KMS-11 (cell line): ENCODE measurements around the gene ATG101.
A peak's percentile ranks its signal among the peaks of the same experiment; 100 is the strongest.

ENCODE experiments used
- H2AFZ ChIP-seq: fragments of 200-600 bp; sonication (generic); 2 replicates; pipeline ENCODE4 v1.6.1; 2016; ENCODE audit warnings: antibody characterized with exemption, mixed run types, low read depth
- H3K27ac ChIP-seq: fragments of 200-600 bp; sonication (generic); 2 replicates; pipeline ENCODE4 v1.6.1; 2016; ENCODE audit warnings: mild to moderate bottlenecking, mixed run types
- H3K27me3 ChIP-seq: fragments of 200-600 bp; sonication (generic); 2 replicates; pipeline ENCODE4 v1.6.1; 2017; ENCODE audit warnings: mild to moderate bottlenecking, low read depth, mixed run types, moderate library complexity; ENCODE audit not compliant: insufficient read depth
- H3K36me3 ChIP-seq: fragments of 200-600 bp; sonication (generic); 2 replicates; pipeline ENCODE4 v1.6.1; 2017; ENCODE audit warnings: mild to moderate bottlenecking, mixed run types; ENCODE audit not compliant: insufficient read depth
- H3K4me1 ChIP-seq: fragments of 200-600 bp; sonication (generic); 2 replicates; pipeline ENCODE4 v1.6.1; 2016; ENCODE audit warnings: mild to moderate bottlenecking, low read depth, mixed run types; ENCODE audit not compliant: poor library complexity, severe bottlenecking
- H3K4me2 ChIP-seq: fragments of 200-600 bp; sonication (generic); 2 replicates; pipeline ENCODE4 v1.7.0; 2016; ENCODE audit warnings: mild to moderate bottlenecking, mixed run types
- H3K4me3 ChIP-seq: fragments of 200-600 bp; sonication (generic); IDR thresholded peaks from 2 replicates; pipeline ENCODE4 v1.6.1; 2017; ENCODE audit warnings: low read depth, low read length, mixed read lengths; ENCODE audit not compliant: insufficient read depth
- H3K79me2 ChIP-seq: fragments of 200-600 bp; sonication (generic); 2 replicates; pipeline ENCODE4 v1.6.1; 2016; ENCODE audit warnings: low read depth, mixed run types; ENCODE audit not compliant: insufficient read depth
- H3K9ac ChIP-seq: fragments of 200-600 bp; sonication (generic); 2 replicates; pipeline ENCODE4 v1.6.1; 2016; ENCODE audit warnings: mild to moderate bottlenecking, mixed run types
- H4K20me1 ChIP-seq: fragments of 200-600 bp; sonication (generic); 2 replicates; pipeline ENCODE4 v1.6.1; 2016; ENCODE audit warnings: mild to moderate bottlenecking, mixed run types; ENCODE audit not compliant: insufficient read depth
- CTCF ChIP-seq: fragments of 200-600 bp; sonication (generic); conservative IDR thresholded peaks from 2 replicates; pipeline ENCODE4 v1.6.1; 2017; ENCODE audit warnings: low read depth, mild to moderate bottlenecking, antibody characterized with exemption, low read length, moderate library complexity, mixed read lengths

ATG101 gene

GRCh38 chr12:52037248-52037861, 32.4 kb upstream of the ATG101 start:
- H3K36me3 ChIP-seq: no peaks in the 10 kb centered on the region
- H3K79me2 ChIP-seq: no peaks in the 10 kb centered on the region
- no peak for TF ChIP-seq CTCF
- no peaks in the 10 kb centered on the region for H3K27me3 ChIP-seq
- H3K4me3 ChIP-seq: no peak overlapping the region
- H3K27ac ChIP-seq: peak overlapping the region; percentile 34; the same call in 1 of the 2 replicates
- H3K4me2 ChIP-seq: peak overlapping the region; percentile 78
- peaks cover 31% of the 10 kb centered on the region for H3K4me1 ChIP-seq
- H2AFZ ChIP-seq: peak overlapping the region; percentile 87
- no peaks in the 10 kb centered on the region for H4K20me1 ChIP-seq
- H3K9ac ChIP-seq: peak overlapping the region; percentile 83

DNA sequence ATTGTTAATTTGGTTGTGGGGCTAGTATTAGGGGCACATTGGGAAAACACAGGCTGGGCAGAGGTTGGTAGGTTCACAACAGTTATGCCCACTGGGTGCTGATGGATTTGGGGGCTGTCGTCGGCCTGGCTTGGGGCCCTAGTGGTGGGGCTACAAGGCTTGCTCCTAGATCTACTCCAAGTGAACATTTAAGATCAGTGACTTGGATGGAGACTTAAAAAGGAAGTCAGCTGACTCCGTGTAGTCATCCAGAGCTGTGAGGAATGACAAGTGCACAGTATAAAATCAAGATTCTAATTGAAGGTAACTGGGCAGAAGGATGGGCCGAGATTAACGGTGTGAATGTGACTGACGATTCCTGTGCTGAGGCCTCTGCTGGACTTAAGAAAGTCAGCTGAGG, 31.3 kb upstream of the ATG101 start:
- peak overlapping the region; percentile 78 for H3K4me2 ChIP-seq
- no peak overlapping the region; the same call in 1 of the 2 replicates for H3K9ac ChIP-seq
- no peak overlapping the region for H3K27ac ChIP-seq
- no peak for TF ChIP-seq CTCF
- H4K20me1 ChIP-seq: no peaks in the 10 kb centered on the region
- no peaks in the 10 kb centered on the region for H3K27me3 ChIP-seq
- no peaks in the 10 kb centered on the region for H3K36me3 ChIP-seq
- peaks cover 23% of the 10 kb centered on the region for H3K4me1 ChIP-seq
- no peaks in the 10 kb centered on the region for H3K79me2 ChIP-seq
- H3K4me3 ChIP-seq: no peak overlapping the region
- no peak overlapping the region for H2AFZ ChIP-seq

DNA sequence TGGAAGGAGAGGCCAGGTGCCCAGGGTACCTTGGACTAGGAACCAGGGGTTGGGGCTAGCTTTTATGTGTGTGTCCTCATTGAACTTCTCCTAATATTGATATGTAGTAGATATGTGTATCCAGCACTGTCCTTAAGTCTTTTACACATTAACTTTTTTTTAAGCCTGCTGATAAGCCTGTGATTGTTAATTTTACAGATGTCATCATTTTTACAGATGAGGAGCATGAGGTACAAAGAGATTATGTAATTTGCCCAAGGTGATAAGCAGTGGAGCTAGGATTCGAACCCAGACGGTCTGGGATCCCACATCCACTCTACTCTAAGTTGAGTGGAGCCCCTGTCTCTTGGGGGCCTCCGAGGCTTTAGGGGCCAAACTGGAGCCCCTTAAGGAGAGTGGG, 28.7 kb upstream of the ATG101 start:
- Histone ChIP-seq H3K27me3 (no peaks in the 10 kb centered on the region), H3K4me2 (no peak overlapping the region), H3K79me2 (no peaks in the 10 kb centered on the region), H2AFZ (no peak overlapping the region), H3K36me3 (no peaks in the 10 kb centered on the region), H3K9ac (no peak overlapping the region), H3K4me1 (peaks cover 21% of the 10 kb centered on the region), H4K20me1 (no peaks in the 10 kb centered on the region), H3K4me3 (no peak overlapping the region), H3K27ac (no peak overlapping the region)
- TF ChIP-seq CTCF: no peak

DNA sequence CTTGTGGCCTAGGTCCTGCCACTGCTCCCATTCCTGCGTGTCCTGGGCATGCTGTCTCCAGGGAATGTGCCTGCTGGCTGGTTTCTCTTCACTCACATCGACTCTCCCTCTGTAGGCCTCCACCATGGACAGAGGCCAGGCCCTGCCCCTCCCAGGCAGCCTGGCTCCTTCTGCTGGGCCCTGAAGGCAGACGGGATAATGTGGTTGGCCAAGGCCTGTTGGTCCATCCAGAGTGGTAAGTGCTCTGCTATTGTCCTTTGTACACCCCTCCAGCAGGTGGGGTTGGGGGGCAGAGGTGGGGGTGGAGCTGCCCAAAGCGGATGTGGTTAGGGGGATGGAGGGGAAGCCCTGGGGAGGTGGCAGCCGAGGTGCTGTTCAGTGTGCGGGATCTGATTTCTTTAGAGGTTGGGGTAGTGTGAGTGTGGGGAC, 28.1 kb upstream of the ATG101 start:
- Histone ChIP-seq H4K20me1 (no peaks in the 10 kb centered on the region), H3K27ac (no peak overlapping the region), H3K79me2 (no peaks in the 10 kb centered on the region), H2AFZ (no peak overlapping the region), H3K4me2 (no peak overlapping the region), H3K4me1 (peaks cover 14% of the 10 kb centered on the region), H3K4me3 (no peak overlapping the region), H3K9ac (no peak overlapping the region), H3K27me3 (no peaks in the 10 kb centered on the region), H3K36me3 (no peaks in the 10 kb centered on the region)
- TF ChIP-seq CTCF: no peak
